Ovary (tissue), 9 donors: Measurements from ENCODE around the gene PRR5. TPM values are rescaled to one million over a fixed set of nuclear protein-coding genes. Genes with fewer than 3 reads are reported as not detected.
A peak's percentile ranks its signal among the peaks of the same experiment; 100 is the strongest.

Experiments
- DNase-seq, 5 donors: peaks; one replicate each; pipeline ENCODE4 v3.0.0-alpha.2; 2019 to 2020
- H3K27ac ChIP-seq, 2 donors: fragments of 200-600 bp; one replicate each; pipeline versions ENCODE4 v1.5.1 to v1.8.0; 2019 to 2022
- H3K27me3 ChIP-seq: fragments of 200-600 bp; one replicate; pipeline ENCODE4 v1.8.0; 2022
- H3K36me3 ChIP-seq: fragments of 200-600 bp; sonication (generic); one replicate; pipeline ENCODE4 v1.5.1; 2019
- H3K4me1 ChIP-seq: one replicate; pipeline ENCODE4 v1.8.1; 2013; ENCODE audit warnings: mild to moderate bottlenecking, moderate library complexity; ENCODE audit not compliant: insufficient read depth
- H3K4me3 ChIP-seq: fragments of 200-600 bp; sonication (generic); one replicate; pipeline ENCODE4 v1.5.1; 2017
- H3K9me3 ChIP-seq, 2 donors: fragments of 200-600 bp in 1 of 2; sonication (generic) in 1 of 2; one replicate each; pipeline versions ENCODE4 v1.5.1 to v1.8.1; 2013 to 2019; ENCODE audit warnings: mild to moderate bottlenecking in 1 of 2, moderate library complexity in 1 of 2
- EP300 ChIP-seq: sonication (generic); formaldehyde crosslinking; IDR thresholded peaks from one replicate; pipeline ENCODE4 v1.6.1; 2017; ENCODE audit warnings: antibody characterized with exemption
- POLR2A ChIP-seq: fragments of 450-650 bp; IDR thresholded peaks from one replicate; pipeline ENCODE4 v1.6.1; 2017; ENCODE audit warnings: antibody characterized with exemption, mild to moderate bottlenecking, moderate library complexity
- WGBS, 3 donors: extraction: QIAGEN DNeasy Blood & Tissue Kit in 1 of 3; methylation state at CpG; one replicate each; pipeline versions ENCODE4 v1.1.5 to v1.1.7; 2013 to 2017; 5-methylcytosine and 5-hydroxymethylcytosine counted together
- intact Hi-C, 4 donors: fragments of 100-400 bp; cut with DNase I; formaldehyde crosslinking; loops; one replicate each; pipeline versions ENCODE4 v1.11.0 to v1.15.1; 2022 to 2023
- polyA plus RNA-seq, 2 donors: library from polyadenylated mRNA; stranded (reverse); fragments of 200-250 nt in 1 of 2; fragments of 350-450 nt in 1 of 2; fragmentation: Illumina TruSeq in 1 of 2; extraction: RNeasy Lipid Tissue Mini Kit (QIAGEN cat#74804) in 1 of 2; gene quantifications; one replicate each; pipeline ENCODE4 v1.2.3, GENCODE V29; 2013 to 2014
- total RNA-seq, 7 donors: library from RNA; depleted of rRNA in 2 of 7; stranded (reverse); fragments of >200 nt in 2 of 7; fragmentation: NEBNext Ultra II Directional in 3 of 7; extraction: Animal tissue kit (Norgen Biotek cat#: 25700) in 3 of 7; gene quantifications; one replicate each; pipeline versions ENCODE4 v1.1.0 to v1.2.4, GENCODE V29; 2016 to 2023
- TF ChIP-seq, protein P1 (sequence below), 3 donors: fragments of 450-650 bp in 2 of 3; fragments of 200-600 bp in 1 of 3; IDR thresholded peaks; one replicate each; pipeline versions ENCODE4 v1.5.1 to v1.8.0; 2016 to 2022; ENCODE audit warnings: antibody characterized with exemption in 3 of 3, mild to moderate bottlenecking in 1 of 3
- donor health status: DM: no; HTN: no; CAD: no; lungs with moderate emphysema.
- donor health status: DM: no; HTN: no; CAD: no.
- donor health status: Bipolar disorder and iron deficiency.
- donor health status: DM: yes; HTN: yes; CAD: no.
- donor health status: DM: no; HTN: no; CAD: no.
- donor health status: DM: yes; HTN: yes; CAD: no.

PRR5 gene
- total and polyA plus RNA-seq, 9 donors = 4.0 to 21.1 (median 16.8) TPM

- H3K4me3 ChIP-seq = peak overlapping the region; percentile 38
- DNase-seq = peak in 1 of 5 donors; percentile 36
- no peak for TF ChIP-seq POLR2A
- TF ChIP-seq EP300 = no peak
- TF ChIP-seq, protein P1, sequence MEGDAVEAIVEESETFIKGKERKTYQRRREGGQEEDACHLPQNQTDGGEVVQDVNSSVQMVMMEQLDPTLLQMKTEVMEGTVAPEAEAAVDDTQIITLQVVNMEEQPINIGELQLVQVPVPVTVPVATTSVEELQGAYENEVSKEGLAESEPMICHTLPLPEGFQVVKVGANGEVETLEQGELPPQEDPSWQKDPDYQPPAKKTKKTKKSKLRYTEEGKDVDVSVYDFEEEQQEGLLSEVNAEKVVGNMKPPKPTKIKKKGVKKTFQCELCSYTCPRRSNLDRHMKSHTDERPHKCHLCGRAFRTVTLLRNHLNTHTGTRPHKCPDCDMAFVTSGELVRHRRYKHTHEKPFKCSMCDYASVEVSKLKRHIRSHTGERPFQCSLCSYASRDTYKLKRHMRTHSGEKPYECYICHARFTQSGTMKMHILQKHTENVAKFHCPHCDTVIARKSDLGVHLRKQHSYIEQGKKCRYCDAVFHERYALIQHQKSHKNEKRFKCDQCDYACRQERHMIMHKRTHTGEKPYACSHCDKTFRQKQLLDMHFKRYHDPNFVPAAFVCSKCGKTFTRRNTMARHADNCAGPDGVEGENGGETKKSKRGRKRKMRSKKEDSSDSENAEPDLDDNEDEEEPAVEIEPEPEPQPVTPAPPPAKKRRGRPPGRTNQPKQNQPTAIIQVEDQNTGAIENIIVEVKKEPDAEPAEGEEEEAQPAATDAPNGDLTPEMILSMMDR (IDR thresholded peaks at IDR 0.05) = no peak
- peaks cover 11% of the 10 kb centered on the region for H3K4me1 ChIP-seq
- 43 to 50% (median 47%) methylated on average over 8 of the region's 8 CpGs for whole genome bisulfite sequencing, 3 donors
- H3K27ac ChIP-seq = peak overlapping the region; percentile 1 to 74
- no peaks in the 10 kb centered on the region for H3K9me3 ChIP-seq
- no peaks in the 10 kb centered on the region for H3K36me3 ChIP-seq
- no peaks in the 10 kb centered on the region for H3K27me3 ChIP-seq
- intact Hi-C loops = no loop called here
Observed at GRCh38 chr22:44667829-44668189, 34.2 kb upstream of the PRR5 start.

DNA sequence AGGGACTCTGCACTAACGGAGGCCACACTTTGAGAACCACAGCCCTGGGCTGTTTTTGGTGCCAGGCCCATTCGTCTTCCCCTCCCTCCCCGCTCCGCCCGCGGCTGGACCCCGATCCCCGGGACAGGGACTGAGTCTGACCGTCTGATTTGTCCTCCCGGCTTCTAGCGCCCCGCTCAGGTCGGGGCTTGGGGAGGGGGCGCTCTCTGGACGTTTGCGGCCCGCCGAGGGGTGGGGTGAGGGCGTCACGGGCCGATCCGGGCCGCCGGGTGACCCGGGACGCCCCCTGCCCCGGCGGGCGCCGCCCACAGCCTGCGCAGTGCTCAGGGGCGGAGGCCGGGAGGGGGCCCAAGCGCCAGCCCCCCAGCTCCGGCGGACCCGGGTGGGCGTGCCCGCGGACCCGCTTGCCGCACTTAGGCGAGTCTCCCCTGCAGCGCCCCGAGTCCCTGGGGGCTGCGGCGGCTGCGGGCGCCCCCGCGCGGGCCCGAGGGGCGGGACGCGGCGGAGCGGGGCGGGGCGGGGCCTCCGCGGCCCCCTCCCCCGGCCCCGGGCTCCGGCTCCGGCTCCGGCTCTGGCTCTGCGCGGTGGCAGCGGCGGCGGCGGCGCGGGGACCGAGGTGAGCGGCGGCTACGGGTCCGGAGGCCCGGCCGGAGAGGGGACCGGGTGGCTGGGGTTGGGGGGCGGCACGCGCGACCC lies 33.7 kb upstream of the PRR5 start:
- Histone ChIP-seq H3K27ac (peak overlapping the region; percentile 1 to 74), H3K27me3 (no peaks in the 10 kb centered on the region), H3K9me3 (no peaks in the 10 kb centered on the region), H3K36me3 (no peaks in the 10 kb centered on the region), H3K4me1 (peaks cover 11% of the 10 kb centered on the region), H3K4me3 (peak overlapping the region; percentile 38)
- intact Hi-C loops = no loop called here
- WGBS, 3 donors = 0 to 1% (median 0%) methylated on average over 20 to 87 of the region's 87 CpGs
- TF ChIP-seq POLR2A (no peak), EP300 (no peak)
- TF ChIP-seq, protein P1 (IDR thresholded peaks at IDR 0.05) = no peak
- peak in 2 of 5 donors; percentile 64 to 65 for DNase-seq

GRCh38 chr22:44668886-44669521 lies 33.0 kb upstream of the PRR5 start:
- Histone ChIP-seq H3K27me3 (no peaks in the 10 kb centered on the region), H3K9me3 (no peaks in the 10 kb centered on the region), H3K4me3 (peak overlapping the region; percentile 38), H3K36me3 (no peaks in the 10 kb centered on the region), H3K27ac (no peak overlapping the region), H3K4me1 (peaks cover 10% of the 10 kb centered on the region)
- TF ChIP-seq POLR2A (no peak), EP300 (no peak)
- TF ChIP-seq, protein P1 (IDR thresholded peaks at IDR 0.05) = no peak
- WGBS, 3 donors = 1 to 4% (median 3%) methylated on average over 11 to 32 of the region's 45 CpGs
- intact Hi-C loops = no loop called here
- peak in 1 of 5 donors; percentile 58 for DNase-seq

DNA sequence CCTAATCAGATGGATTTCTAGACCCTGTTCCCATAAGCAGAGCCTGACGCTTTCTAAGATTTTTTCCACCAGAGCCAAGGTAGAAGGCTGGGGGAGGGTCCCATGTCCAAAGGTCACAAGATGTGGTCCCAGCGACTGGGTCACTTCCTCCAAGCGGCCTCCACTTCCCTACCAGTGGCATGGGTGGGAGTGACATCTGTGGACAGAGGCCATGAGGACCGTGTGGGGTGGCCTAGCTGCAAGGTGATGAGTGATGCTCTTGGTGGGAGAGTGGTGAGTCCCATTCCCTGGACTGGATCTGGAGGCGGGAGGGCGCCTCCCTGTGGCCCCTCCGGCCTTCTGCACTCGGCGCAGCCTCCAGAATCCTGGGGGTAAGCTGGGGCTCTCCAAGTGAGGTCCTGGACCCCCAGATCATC lies 32.4 kb upstream of the PRR5 start:
- Histone ChIP-seq H3K27me3 (no peaks in the 10 kb centered on the region), H3K27ac (no peak overlapping the region), H3K9me3 (no peaks in the 10 kb centered on the region), H3K4me1 (peaks cover 6% of the 10 kb centered on the region), H3K36me3 (no peaks in the 10 kb centered on the region), H3K4me3 (no peak overlapping the region)
- TF ChIP-seq POLR2A = no peak
- TF ChIP-seq EP300 = no peak
- TF ChIP-seq, protein P1 (IDR thresholded peaks at IDR 0.05) = no peak
- WGBS, 3 donors = 61 to 74% (median 71%) methylated on average over 7 to 9 of the region's 9 CpGs
- DNase-seq = no peak
- intact Hi-C loops = no loop called here
